HCT116 (cell line): ENCODE data around the gene PIAS3. TPM values are rescaled to one million over a fixed set of nuclear protein-coding genes. Genes with fewer than 3 reads are reported as not detected.

Experiments used
- ATAC-seq: fragments of 200-7000 bp; cut with Tn5 transposase; 2 replicates; pipeline ENCODE4 v1.9.1; 2020; ENCODE audit warnings: mild to moderate bottlenecking, moderate library complexity
- BruUV-seq: library from RNA; stranded (reverse); fragments of 400-500 nt; replicated peaks from 2 replicates; lab custom pipeline; 2021; lab: Mats Ljungman, UMichigan
- CTCF ChIA-PET: fragments of 300-600 bp; sonication (Branson Sonifier 250); formaldehyde crosslinking; loops from one replicate; lab custom pipeline; 2021; ENCODE audit warnings: antibody characterized with exemption; lab: Charles Lee
- POLR2A ChIA-PET: fragments of 300-600, 350-600 bp; sonication (Branson Sonifier 250); formaldehyde crosslinking; loops from one replicate; lab custom pipeline; 2021; ENCODE audit warnings: antibody characterized with exemption; lab: Charles Lee
- RAD21 ChIA-PET, 2 experiments: fragments of 300-600 bp; sonication (Branson Sonifier 250); formaldehyde crosslinking; loops; one replicate each; lab custom pipeline; 2023; ENCODE audit warnings: low total read pairs in 2 of 2; ENCODE audit not compliant: uncharacterized antibody in 2 of 2, unreplicated experiment in 2 of 2, low non-redundant PET in 1 of 2; lab: Charles Lee
- DNase-seq: peaks from one replicate; pipeline ENCODE4 v3.0.0-alpha.2; 2010; ENCODE audit warnings: low read depth, low spot score
- H2AFZ ChIP-seq: fragments of 200-600 bp; shearing (Covaris generic), sonication (generic); 2 replicates; pipeline ENCODE4 v1.6.1; 2017; ENCODE audit warnings: low read depth, mixed run types, mixed read lengths, antibody characterized with exemption, low read length; ENCODE audit not compliant: poor library complexity, severe bottlenecking
- H3K27ac ChIP-seq: 2 replicates; pipeline ENCODE4 v1.5.1; 2012; ENCODE audit warnings: low read depth, low read length
- H3K27me3 ChIP-seq: fragments of 200-600 bp; sonication (generic); 2 replicates; pipeline ENCODE4 v1.6.1; 2016; ENCODE audit warnings: mixed run types, low read length, mixed read lengths; ENCODE audit not compliant: insufficient read depth
- H3K36me3 ChIP-seq, 2 experiments: fragments of 200-500 bp in 1 of 2; fragments of 200-600 bp in 1 of 2; sonication (Bioruptor generic) in 1 of 2; sonication (generic) in 1 of 2; 2 replicates each; pipeline versions ENCODE4 v1.5.1 to v1.6.1; 2014 to 2016; ENCODE audit warnings: low read length in 2 of 2, inconsistent platforms in 1 of 2, mixed read lengths in 1 of 2, mixed run types in 1 of 2; ENCODE audit not compliant: insufficient read depth in 2 of 2, control insufficient read depth in 1 of 2
- H3K4me1 ChIP-seq, 2 experiments: fragments of 200-600 bp in 1 of 2; sonication (generic) in 1 of 2; 2 replicates each; pipeline versions ENCODE4 v1.5.1 to v1.6.1; 2012 to 2017; ENCODE audit warnings: low read length in 2 of 2, inconsistent platforms in 1 of 2, mild to moderate bottlenecking in 1 of 2, mixed read lengths in 1 of 2, mixed run types in 1 of 2, moderate library complexity in 1 of 2; ENCODE audit not compliant: insufficient read depth in 2 of 2, control insufficient read depth in 1 of 2
- H3K4me2 ChIP-seq: fragments of 200-600 bp; sonication (generic); 2 replicates; pipeline ENCODE4 v1.6.1; 2017; ENCODE audit warnings: mixed run types, low read length, mixed read lengths
- H3K4me3 ChIP-seq, 2 experiments: fragments of 200-600 bp in 1 of 2; sonication (generic) in 1 of 2; replicated peaks in 1 of 2; 2 replicates each; pipeline ENCODE4 v1.5.1; 2011 to 2016; ENCODE audit warnings: low read length in 2 of 2, control low read depth in 1 of 2, low read depth in 1 of 2, mild to moderate bottlenecking in 1 of 2, mixed read lengths in 1 of 2, mixed run types in 1 of 2
- H3K79me2 ChIP-seq: fragments of 200-600 bp; sonication (generic); 2 replicates; pipeline ENCODE4 v1.6.1; 2017; ENCODE audit warnings: mild to moderate bottlenecking, mixed run types, low read length, moderate library complexity, mixed read lengths; ENCODE audit not compliant: insufficient read depth
- H3K9ac ChIP-seq: fragments of 200-600 bp; sonication (generic); 2 replicates; pipeline ENCODE4 v1.6.1; 2016; ENCODE audit warnings: low read length, mixed read lengths
- H3K9me2 ChIP-seq: fragments of 200-600 bp; sonication (generic), shearing (Covaris generic); 2 replicates; pipeline ENCODE4 v1.6.1; 2017; ENCODE audit warnings: mixed run types, mild to moderate bottlenecking, moderate library complexity; ENCODE audit not compliant: insufficient read depth
- H3K9me3 ChIP-seq, 2 experiments: fragments of 200-500 bp in 1 of 2; fragments of 200-600 bp in 1 of 2; sonication (Bioruptor generic) in 1 of 2; sonication (generic) in 1 of 2; 2 replicates each; pipeline ENCODE4 v1.6.1; 2014 to 2017; ENCODE audit warnings: low read length in 2 of 2, mixed read lengths in 2 of 2, inconsistent platforms in 1 of 2, low read depth in 1 of 2, mild to moderate bottlenecking in 1 of 2, mixed run types in 1 of 2, moderate library complexity in 1 of 2; ENCODE audit not compliant: control insufficient read depth in 1 of 2, insufficient read depth in 1 of 2
- H4K20me1 ChIP-seq: fragments of 200-600 bp; sonication (generic), shearing (Covaris generic); 2 replicates; pipeline ENCODE4 v1.6.1; 2017; ENCODE audit warnings: mixed run types, mild to moderate bottlenecking, moderate library complexity; ENCODE audit not compliant: insufficient read depth
- CBX3 ChIP-seq: IDR thresholded peaks from 2 replicates; pipeline ENCODE4 v1.6.1; 2012; ENCODE audit warnings: low read depth
- CEBPB ChIP-seq: IDR thresholded peaks from 2 replicates; pipeline ENCODE4 v1.6.1; 2012; ENCODE audit warnings: low read depth
- EZH2 ChIP-seq: fragments of 200-600 bp; sonication (generic); IDR thresholded peaks from 2 replicates; pipeline ENCODE4 v1.6.1; 2017; ENCODE audit warnings: antibody characterized with exemption, mixed run types
- FOSL1 ChIP-seq: IDR thresholded peaks from 2 replicates; pipeline ENCODE4 v1.6.1; 2012; ENCODE audit warnings: low read depth
- JUND ChIP-seq: IDR thresholded peaks from 2 replicates; pipeline ENCODE4 v1.6.1; 2012
- RAD21 ChIP-seq: IDR thresholded peaks from 2 replicates; pipeline ENCODE4 v1.6.1; 2012; ENCODE audit warnings: low read depth, mild to moderate bottlenecking
- REST ChIP-seq: IDR thresholded peaks from 2 replicates; pipeline ENCODE4 v1.6.1; 2012; ENCODE audit warnings: low read depth
- SRF ChIP-seq: IDR thresholded peaks from 2 replicates; pipeline ENCODE4 v1.6.1; 2012; ENCODE audit warnings: low read depth
- YY1 ChIP-seq: IDR thresholded peaks from 2 replicates; pipeline ENCODE4 v1.6.1; 2011; ENCODE audit warnings: low read length, low read depth, moderate library complexity, mild to moderate bottlenecking; ENCODE audit not compliant: insufficient replicate concordance; ENCODE audit errors: extremely low read depth
- ZBTB33 ChIP-seq: IDR thresholded peaks from 2 replicates; pipeline ENCODE4 v1.6.1; 2011; ENCODE audit warnings: mild to moderate bottlenecking, low read length, moderate library complexity; ENCODE audit not compliant: insufficient replicate concordance; ENCODE audit errors: extremely low read depth
- ZFX ChIP-seq: fragments of 450-650 bp; IDR thresholded peaks from 2 replicates; pipeline ENCODE4 v1.6.1; 2017
- ZNF274 ChIP-seq: fragments of 200-500 bp; sonication (Bioruptor generic); IDR thresholded peaks from 2 replicates; pipeline ENCODE4 v1.6.1; 2014; ENCODE audit warnings: mild to moderate bottlenecking, low read depth, low read length, inconsistent platforms
- intact Hi-C: fragments of 100-400 bp; cut with micrococcal nuclease; formaldehyde crosslinking; loops from 2 replicates; pipeline ENCODE4 v1.10.0; 2022
- total RNA-seq: library from RNA; stranded (reverse); gene quantifications from one replicate; pipeline ENCODE4 v1.2.1, GENCODE V29; 2021; ENCODE audit not compliant: unreplicated experiment

PIAS3 gene
- total RNA-seq, 1 experiment from 2014 or later = 31.2 TPM

GRCh38 chr1:145887631-145888030 lies 28.8 kb upstream of the PIAS3 start (continued):
- TF ChIP-seq ZBTB33 = no peak
- no peak for TF ChIP-seq CEBPB
- TF ChIP-seq ZNF274 = no peak
- TF ChIP-seq REST = no peak

GRCh38 chr1:145886816-145887215 lies 27.9 kb upstream of the PIAS3 start:
- intact Hi-C loops = no loop called here
- Histone ChIP-seq H3K4me3 (no peak overlapping the region), H3K27me3 (peaks cover 7% of the 10 kb centered on the region; the same call in 1 of the 2 replicates), H2AFZ (no peak overlapping the region), H3K4me1 (peaks cover 15 to 32% of the 10 kb centered on the region in 2 experiments), H3K27ac (no peak overlapping the region), H3K9ac (no peak overlapping the region), H3K4me2 (no peak overlapping the region), H3K9me3 (no peaks in the 10 kb centered on the region), H3K36me3 (no peaks in the 10 kb centered on the region), H4K20me1 (no peaks in the 10 kb centered on the region), H3K79me2 (no peaks in the 10 kb centered on the region), H3K9me2 (no peaks in the 10 kb centered on the region)
- ATAC-seq (no peak), DNase-seq (no peak)
- BruUV-seq = no TSS peak
- TF ChIP-seq RAD21 = no peak
- no peak for TF ChIP-seq SRF
- TF ChIP-seq ZFX = no peak
- TF ChIP-seq JUND = no peak
- no peak for TF ChIP-seq ZNF274
- no peak for TF ChIP-seq YY1
- no peak for TF ChIP-seq REST
- no peak for TF ChIP-seq CBX3
- TF ChIP-seq FOSL1 = no peak
- TF ChIP-seq EZH2 = no peak
- TF ChIP-seq CEBPB = no peak
- RAD21 ChIA-PET = no interaction called here
- POLR2A ChIA-PET = no interaction called here
- CTCF ChIA-PET = no interaction called here
